AG09309 (cell line): ENCODE data around the gene PRDX5.
A peak's percentile ranks its signal among the peaks of the same experiment; 100 is the strongest.

Experiments used
- DNase-seq: peaks from one replicate; pipeline ENCODE4 v3.0.0-alpha.2; 2010; ENCODE audit warnings: low read depth
- H3K4me3 ChIP-seq: 2 replicates; pipeline ENCODE4 v1.5.1; 2011; ENCODE audit warnings: mild to moderate bottlenecking, low read depth, low read length, moderate library complexity; ENCODE audit not compliant: control insufficient read depth
- TF ChIP-seq, protein P1 (sequence below): IDR thresholded peaks from 2 replicates; pipeline ENCODE4 v1.5.1; 2011; ENCODE audit warnings: mild to moderate bottlenecking, low read depth, low read length, inconsistent platforms; ENCODE audit not compliant: insufficient read depth, control insufficient read depth; ENCODE audit errors: missing control alignments

The PRDX5 gene

DNA sequence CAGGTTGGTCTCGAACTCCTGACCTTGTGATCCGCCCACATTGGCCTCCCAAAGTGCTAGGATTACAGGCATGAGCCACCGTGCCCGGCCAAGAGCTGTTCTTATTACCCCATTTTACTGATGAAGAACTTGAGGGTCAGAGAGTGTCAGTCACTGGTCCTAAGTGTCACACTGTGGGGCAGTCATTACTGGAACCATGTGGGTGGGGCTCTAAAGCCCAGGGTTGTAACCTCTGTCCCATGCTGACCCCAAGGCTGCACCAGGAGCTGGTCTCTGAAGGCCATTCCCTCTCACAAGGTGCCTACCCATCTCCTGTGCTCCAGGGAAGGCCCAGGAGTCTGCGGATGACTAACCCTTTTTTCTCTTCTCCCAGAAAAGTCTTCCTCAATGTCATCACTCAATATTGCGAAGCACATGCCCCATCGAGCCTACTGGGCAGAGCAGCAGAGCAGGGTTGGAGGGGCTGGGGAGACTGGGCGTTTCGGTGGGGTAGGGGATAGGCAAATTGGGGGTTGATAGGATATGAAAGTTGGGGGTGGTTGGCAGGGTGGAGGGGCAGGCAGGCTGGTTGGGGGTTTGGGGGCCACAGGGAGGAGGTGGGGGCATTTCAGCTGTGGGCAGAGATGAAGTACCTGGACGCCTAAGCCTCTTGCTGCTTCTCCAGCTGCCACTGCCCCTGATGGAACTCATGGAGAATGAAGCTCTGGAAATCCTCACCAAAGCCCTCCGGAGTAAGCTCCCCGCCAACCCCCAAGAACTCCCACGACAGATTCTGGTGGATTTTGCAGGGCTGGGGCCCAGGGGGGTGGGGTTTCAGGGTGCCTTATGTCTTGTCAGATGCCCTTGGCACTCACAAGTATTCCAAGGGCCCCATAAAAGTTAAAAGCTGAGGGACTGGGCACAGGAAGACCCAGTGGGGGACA, 14.6 kb upstream of the PRDX5 start:
- TF ChIP-seq, protein P1, sequence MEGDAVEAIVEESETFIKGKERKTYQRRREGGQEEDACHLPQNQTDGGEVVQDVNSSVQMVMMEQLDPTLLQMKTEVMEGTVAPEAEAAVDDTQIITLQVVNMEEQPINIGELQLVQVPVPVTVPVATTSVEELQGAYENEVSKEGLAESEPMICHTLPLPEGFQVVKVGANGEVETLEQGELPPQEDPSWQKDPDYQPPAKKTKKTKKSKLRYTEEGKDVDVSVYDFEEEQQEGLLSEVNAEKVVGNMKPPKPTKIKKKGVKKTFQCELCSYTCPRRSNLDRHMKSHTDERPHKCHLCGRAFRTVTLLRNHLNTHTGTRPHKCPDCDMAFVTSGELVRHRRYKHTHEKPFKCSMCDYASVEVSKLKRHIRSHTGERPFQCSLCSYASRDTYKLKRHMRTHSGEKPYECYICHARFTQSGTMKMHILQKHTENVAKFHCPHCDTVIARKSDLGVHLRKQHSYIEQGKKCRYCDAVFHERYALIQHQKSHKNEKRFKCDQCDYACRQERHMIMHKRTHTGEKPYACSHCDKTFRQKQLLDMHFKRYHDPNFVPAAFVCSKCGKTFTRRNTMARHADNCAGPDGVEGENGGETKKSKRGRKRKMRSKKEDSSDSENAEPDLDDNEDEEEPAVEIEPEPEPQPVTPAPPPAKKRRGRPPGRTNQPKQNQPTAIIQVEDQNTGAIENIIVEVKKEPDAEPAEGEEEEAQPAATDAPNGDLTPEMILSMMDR, result no peak
- no peak overlapping the region for H3K4me3 ChIP-seq
- DNase-seq, result no peak

DNA sequence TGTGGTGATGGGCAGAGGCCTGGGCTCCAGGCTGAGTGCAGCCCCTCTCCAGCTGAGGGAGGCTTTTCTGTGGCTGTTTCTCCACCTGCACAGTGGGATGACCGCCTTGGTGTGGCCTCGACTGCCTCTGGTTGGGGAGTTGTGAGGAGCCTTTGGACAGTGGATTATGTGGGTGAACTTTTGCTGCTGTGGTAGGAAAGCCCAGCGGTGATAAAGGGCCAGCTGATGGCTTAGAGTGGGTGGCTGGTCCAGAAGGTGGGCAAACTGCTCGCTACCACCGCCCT, 13.9 kb upstream of the PRDX5 start:
- DNase-seq, result no peak
- TF ChIP-seq, protein P1, result no peak
- H3K4me3 ChIP-seq, result peak overlapping the region; percentile 64; the same call in 1 of the 2 replicates

DNA sequence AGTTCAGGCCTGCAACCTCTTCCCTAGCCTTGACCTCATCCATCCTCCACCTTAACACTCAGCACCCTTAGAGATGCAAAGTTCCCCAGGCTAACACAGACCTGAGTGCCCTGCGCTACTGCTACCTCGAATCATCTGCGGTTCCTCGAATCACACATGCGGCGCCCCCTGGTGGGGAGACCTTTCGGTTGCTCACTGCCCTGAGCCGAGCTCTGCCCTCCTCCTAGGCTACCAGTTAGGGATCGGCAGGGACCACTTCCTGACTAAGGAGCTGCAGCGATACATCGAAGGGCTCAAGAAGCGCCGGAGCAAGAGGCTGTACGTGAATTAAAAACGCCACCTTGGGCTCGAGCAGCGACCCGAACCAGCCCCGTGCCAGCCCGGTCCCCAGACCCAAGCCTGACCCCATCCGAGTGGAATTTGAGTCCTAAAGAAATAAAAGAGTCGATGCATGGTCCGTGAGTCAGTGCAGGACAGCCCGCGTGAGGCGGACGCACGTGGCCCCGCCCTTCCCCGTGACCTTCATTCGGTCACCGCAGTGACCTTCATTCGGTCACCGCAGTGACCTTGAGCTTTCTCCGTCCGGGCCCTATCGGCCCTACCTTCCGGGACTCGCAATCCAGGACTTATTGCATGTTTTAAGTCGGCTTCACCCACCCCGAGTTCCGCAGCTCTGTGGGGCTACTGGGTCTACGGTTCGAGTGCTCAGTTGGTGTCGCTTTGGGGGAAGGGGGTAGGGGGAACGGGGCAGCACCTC, 13.4 kb upstream of the PRDX5 start:
- peak; percentile 57 for DNase-seq
- H3K4me3 ChIP-seq, result peak overlapping the region; percentile 64
- TF ChIP-seq, protein P1, result peak; percentile 87

DNA sequence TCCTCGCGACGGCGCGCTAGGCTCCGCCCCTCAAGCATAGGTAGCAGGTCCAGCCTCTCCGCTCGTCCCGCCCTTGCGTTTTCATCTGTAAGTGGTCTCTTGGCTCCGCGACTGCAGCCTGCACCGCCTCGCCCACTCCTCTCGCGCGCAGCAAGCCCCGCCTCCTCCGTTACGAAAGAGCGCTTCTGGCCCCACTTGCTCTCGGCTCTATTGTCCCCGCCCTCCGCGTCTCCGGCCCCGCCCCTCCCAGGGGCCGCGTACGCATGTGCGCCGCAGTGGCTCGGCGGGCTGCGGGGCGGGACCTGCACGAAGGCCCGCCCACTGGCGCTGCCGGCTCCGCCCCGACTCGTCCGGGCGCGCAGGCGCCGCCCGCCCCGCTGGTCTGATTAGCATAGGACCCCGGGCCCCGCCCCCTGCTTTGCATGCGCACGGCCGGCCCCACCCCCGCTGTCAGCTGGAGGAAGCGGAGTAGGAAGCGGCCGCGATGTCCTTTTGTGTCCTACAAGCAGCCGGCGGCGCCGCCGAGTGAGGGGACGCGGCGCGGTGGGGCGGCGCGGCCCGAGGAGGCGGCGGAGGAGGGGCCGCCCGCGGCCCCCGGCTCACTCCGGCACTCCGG, 12.7 kb upstream of the PRDX5 start, which contains the start of gene ESRRA:
TSS of gene ESRRA (plus strand) at position 450 of the 616 bp plus-strand sequence. CDS start 1,656 bp downstream, outside the sequence.
- H3K4me3 ChIP-seq, result peak within 1 kb of the TSS; percentile 93
- TF ChIP-seq, protein P1, result no peak
- DNase-seq, result peak; percentile 74

DNA sequence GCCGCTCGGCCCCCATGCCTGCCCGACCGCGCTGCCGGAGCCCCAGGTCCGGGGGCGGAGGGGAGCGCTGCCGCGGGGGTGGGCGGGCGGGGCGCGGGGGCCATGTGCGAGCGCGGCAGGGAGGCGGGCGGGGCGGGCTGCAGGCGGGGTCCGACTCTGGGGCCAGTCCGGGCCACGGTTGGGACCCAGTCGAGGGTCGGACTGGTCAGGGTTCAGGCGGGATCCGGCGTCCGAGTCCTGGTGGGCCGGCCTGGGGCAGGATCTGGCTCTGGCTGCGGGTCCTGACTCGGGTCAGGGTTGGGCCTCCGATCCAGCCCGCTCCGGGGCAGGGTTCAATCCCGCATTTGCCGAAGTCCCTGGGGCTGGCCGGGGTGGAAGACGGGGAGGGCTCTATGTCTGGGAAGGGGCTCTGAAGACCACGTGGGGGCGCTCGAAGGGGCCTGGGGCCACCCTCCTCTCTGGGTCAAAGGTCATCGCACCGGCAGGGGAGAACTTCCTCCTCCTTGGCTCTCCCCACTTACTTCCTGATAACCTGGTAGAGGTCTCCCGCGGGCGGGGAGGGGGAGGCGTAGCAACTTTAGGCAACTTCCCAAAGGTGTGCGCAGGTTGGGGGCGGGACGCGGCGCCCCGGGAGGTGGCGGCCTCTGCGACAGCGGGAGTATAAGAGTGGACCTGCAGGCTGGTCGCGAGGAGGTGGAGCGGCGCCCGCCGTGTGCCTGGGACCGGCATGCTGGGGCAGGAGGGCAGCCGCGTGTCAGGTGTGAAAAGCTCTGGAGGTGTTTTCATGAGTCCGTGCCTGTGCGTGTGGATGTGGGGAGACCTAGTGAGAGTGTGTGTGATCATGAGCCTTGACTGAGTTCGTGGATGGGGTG, 12.0 kb upstream of the PRDX5 start:
- DNase-seq, result no peak
- peak overlapping the region; percentile 93 for H3K4me3 ChIP-seq
- TF ChIP-seq, protein P1, result peak; percentile 26

DNA sequence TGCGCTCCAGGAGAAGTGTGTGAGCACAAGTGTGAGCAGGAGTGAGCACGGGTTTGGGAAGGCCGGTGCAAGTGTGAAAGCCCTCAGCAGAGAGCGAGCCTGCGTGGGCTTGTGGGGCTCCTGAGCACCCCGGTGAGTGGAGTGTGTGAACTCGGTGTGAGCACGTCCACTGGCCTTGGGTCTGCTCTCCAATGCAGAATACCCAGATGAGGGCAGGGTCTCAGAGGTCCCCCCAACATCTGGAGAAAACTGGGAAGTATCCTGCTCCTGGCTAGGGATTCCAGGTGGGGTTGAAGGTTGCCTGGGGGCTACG, 11.4 kb upstream of the PRDX5 start:
- DNase-seq, result no peak
- H3K4me3 ChIP-seq, result peak overlapping the region; percentile 93
- TF ChIP-seq, protein P1, result no peak
